GM12878 (cell line): ENCODE data around the gene SMOC2. TPM values are rescaled to one million over a fixed set of nuclear protein-coding genes. Genes with fewer than 3 reads are reported as not detected.

Experiments
- ATAC-seq: fragments of 200-7000 bp; cut with Tn5 transposase; 3 replicates; pipeline ENCODE4 v1.9.1; 2020; ENCODE audit warnings: mild to moderate bottlenecking, moderate library complexity
- BruUV-seq: library from RNA; stranded (reverse); fragments of 400-500 nt; replicated peaks from 2 replicates; lab custom pipeline; 2021; lab: Mats Ljungman, UMichigan
- CTCF ChIA-PET: fragments of 300-600 bp; sonication (Branson Sonifier 250); formaldehyde crosslinking; extraction: SDS; loops from one replicate; lab custom pipeline; 2021; ENCODE audit warnings: inconsistent platforms; lab: Yijun Ruan, JAX
- POLR2A ChIA-PET: fragments of 350-600 bp; formaldehyde crosslinking; extraction: SDS; loops from one replicate; lab custom pipeline; 2021; ENCODE audit warnings: inconsistent platforms; lab: Charles Lee
- RAD21 ChIA-PET: fragments of 300-600 bp; sonication (Branson Sonifier 250); formaldehyde crosslinking; loops from one replicate; lab custom pipeline; 2023; ENCODE audit warnings: antibody characterized with exemption; ENCODE audit not compliant: unreplicated experiment; lab: Charles Lee
- SMC1A ChIA-PET: fragments of 300-600 bp; sonication (Branson Sonifier 250); formaldehyde crosslinking; loops from one replicate; lab custom pipeline; 2023; ENCODE audit not compliant: unreplicated experiment, uncharacterized antibody; lab: Charles Lee
- DNase-seq: peaks from one replicate; pipeline ENCODE4 v3.0.0-alpha.2; 2011; ENCODE audit warnings: low read depth, low spot score
- FAIRE-seq: peaks from 3 replicates; lab custom pipeline; 2011; peaks lifted over from hg19 to GRCh38; lab: Jason Lieb, UNC
- H2AFZ ChIP-seq: 2 replicates; pipeline ENCODE4 v1.6.0; 2011; ENCODE audit warnings: low read depth, low read length, control low read depth; ENCODE audit not compliant: control insufficient read depth
- H3K27ac ChIP-seq: 2 replicates; pipeline ENCODE4 v1.5.1; 2011; ENCODE audit warnings: control low read depth; ENCODE audit not compliant: control insufficient read depth, insufficient read depth
- H3K27me3 ChIP-seq, 2 experiments: replicated peaks in 1 of 2; 2 replicates each; pipeline versions ENCODE4 v1.6.0 to v1.6.1; 2011; ENCODE audit warnings: low read length in 1 of 2; ENCODE audit not compliant: control insufficient read depth in 2 of 2, insufficient read depth in 2 of 2
- H3K36me3 ChIP-seq, 2 experiments: 2 replicates each; pipeline ENCODE4 v1.5.1; 2011; ENCODE audit warnings: low read length in 1 of 2; ENCODE audit not compliant: control insufficient read depth in 2 of 2, insufficient read depth in 2 of 2
- H3K4me1 ChIP-seq: 2 replicates; pipeline ENCODE4 v1.6.1; 2011; ENCODE audit warnings: mild to moderate bottlenecking, low read length, moderate library complexity, mixed read lengths; ENCODE audit not compliant: control insufficient read depth, insufficient read depth
- H3K4me2 ChIP-seq: 2 replicates; pipeline ENCODE4 v1.6.0; 2011; ENCODE audit warnings: control low read depth; ENCODE audit not compliant: control insufficient read depth, insufficient read depth
- H3K4me3 ChIP-seq: fragments of 200-600 bp; sonication (generic); 2 replicates; pipeline ENCODE4 v1.5.1; 2016
- H3K79me2 ChIP-seq: 2 replicates; pipeline ENCODE4 v1.6.0; 2011; ENCODE audit warnings: low read length; ENCODE audit not compliant: control insufficient read depth, insufficient read depth
- H3K9ac ChIP-seq: 2 replicates; pipeline ENCODE4 v1.8.0; 2011; ENCODE audit warnings: low read length, control low read depth, mixed read lengths; ENCODE audit not compliant: control insufficient read depth, insufficient read depth
- H3K9me3 ChIP-seq: replicated peaks from 3 replicates; pipeline ENCODE4 v1.5.1; 2011; ENCODE audit warnings: mild to moderate bottlenecking, low read length; ENCODE audit not compliant: control insufficient read depth, insufficient read depth
- H4K20me1 ChIP-seq: 2 replicates; pipeline ENCODE4 v1.6.0; 2011; ENCODE audit not compliant: control insufficient read depth, insufficient read depth
- FOXM1 ChIP-seq: IDR thresholded peaks from 2 replicates; pipeline ENCODE4 v1.6.1; 2012; ENCODE audit warnings: low read depth, mild to moderate bottlenecking, inconsistent platforms, low read length, moderate library complexity
- IKZF2 ChIP-seq, 2 experiments: fragments of 450-650 bp; IDR thresholded peaks; 2 replicates each; pipeline ENCODE4 v1.6.1; 2017; ENCODE audit warnings: mild to moderate bottlenecking in 2 of 2, moderate library complexity in 2 of 2
- IRF4 ChIP-seq: IDR thresholded peaks from 2 replicates; pipeline ENCODE4 v1.6.1; 2011; ENCODE audit warnings: low read depth, low read length
- KAT2A ChIP-seq: conservative IDR thresholded peaks from 2 replicates; pipeline ENCODE4 v1.6.1; 2011; ENCODE audit warnings: low read depth, low read length; ENCODE audit not compliant: control insufficient read depth
- MEF2A ChIP-seq: IDR thresholded peaks from 2 replicates; pipeline ENCODE4 v1.6.1; 2011; ENCODE audit warnings: low read depth, mild to moderate bottlenecking, low read length, moderate library complexity; ENCODE audit not compliant: insufficient read depth
- MXI1 ChIP-seq: fragments of 150-350 bp; IDR thresholded peaks from 2 replicates; pipeline ENCODE4 v1.6.1; 2011; ENCODE audit warnings: low read depth, mild to moderate bottlenecking, inconsistent platforms, low read length, improper control_type of control experiment
- NBN ChIP-seq: fragments of 450-650 bp; IDR thresholded peaks from 2 replicates; pipeline ENCODE4 v1.6.1; 2016
- PML ChIP-seq: IDR thresholded peaks from 2 replicates; pipeline ENCODE4 v1.6.1; 2012; ENCODE audit warnings: low read length, inconsistent platforms
- SREBF2 ChIP-seq: IDR thresholded peaks from 2 replicates; pipeline ENCODE4 v1.6.1; 2012; ENCODE audit warnings: mild to moderate bottlenecking, low read length
- WGBS: methylation state at CpG from one replicate; pipeline ENCODE4 v1.1.6; 2016; ENCODE audit warnings: low lambda C conversion rate; ENCODE audit not compliant: insufficient replicate concordance, insufficient coverage; ENCODE audit errors: missing lambda C conversion rate; 5-methylcytosine and 5-hydroxymethylcytosine counted together
- in situ Hi-C: fragments of 300-500 bp; cut with MboI; formaldehyde crosslinking; loops from 9 replicates; pipeline ENCODE4 v1.14.3; 2018; ENCODE audit warnings: mixed read lengths
- intact Hi-C: fragments of 100-400 bp; cut with micrococcal nuclease; formaldehyde crosslinking; loops from one replicate; pipeline ENCODE4 v1.14.2; 2022; ENCODE audit not compliant: unreplicated experiment
- polyA plus RNA-seq, 11 experiments: library from polyadenylated mRNA; depleted of rRNA in 4 of 11; unstranded in 6 of 11; stranded (reverse) in 5 of 11; fragments of >200 nt; fragmentation: Nextera tagmentation in 4 of 11; fragmentation: Illumina TruSeq in 1 of 11; extraction: Ambion mirVana in 4 of 11; extraction: Trizol in 1 of 11; gene quantifications; 1 replicate in 1 of 11; 2 replicates in 10 of 11; pipeline versions ENCODE4 v1.2.1 to v1.2.3, GENCODE V29; 2011 to 2016; ENCODE audit warnings: inconsistent platforms in 2 of 11, missing spikeins in 2 of 11, low read depth in 1 of 11
- total RNA-seq, 4 experiments: library from RNA; depleted of rRNA in 3 of 4; stranded (reverse); fragments of >200 nt in 3 of 4; fragmentation: Illumina TruSeq in 1 of 4; extraction: Trizol in 1 of 4; gene quantifications; 2 replicates each; pipeline versions ENCODE4 v1.2.1 to v1.2.3, GENCODE V29; 2013 to 2021
- TF ChIP-seq, protein P1 (sequence below), 3 experiments: IDR thresholded peaks in 2 of 3; conservative IDR thresholded peaks in 1 of 3; 2 replicates each; pipeline ENCODE4 v1.5.1; 2011; ENCODE audit warnings: low read depth in 3 of 3, low read length in 3 of 3, mild to moderate bottlenecking in 3 of 3, control low read depth in 2 of 3, moderate library complexity in 2 of 3, inconsistent platforms in 1 of 3, mixed read lengths in 1 of 3; ENCODE audit not compliant: control insufficient read depth in 2 of 3, insufficient read depth in 1 of 3; ENCODE audit errors: extremely low read depth in 1 of 3
- TF ChIP-seq, protein P2 (sequence below): IDR thresholded peaks from 2 replicates; pipeline ENCODE4 v1.6.1; 2011; ENCODE audit warnings: low read depth, low read length, improper control_type of control experiment, borderline replicate concordance

Gene SMOC2
- total and polyA plus RNA-seq, 10 of the 15 experiments (the other 5 are each of a cell fraction or from before 2014, with no cell fraction given), result 0.10 to 0.12 TPM; not detected in 8

- no peak for TF ChIP-seq IRF4
Measured at GRCh38 chr6:168620578-168620977, 179.6 kb downstream of the SMOC2 start (continued).

DNA sequence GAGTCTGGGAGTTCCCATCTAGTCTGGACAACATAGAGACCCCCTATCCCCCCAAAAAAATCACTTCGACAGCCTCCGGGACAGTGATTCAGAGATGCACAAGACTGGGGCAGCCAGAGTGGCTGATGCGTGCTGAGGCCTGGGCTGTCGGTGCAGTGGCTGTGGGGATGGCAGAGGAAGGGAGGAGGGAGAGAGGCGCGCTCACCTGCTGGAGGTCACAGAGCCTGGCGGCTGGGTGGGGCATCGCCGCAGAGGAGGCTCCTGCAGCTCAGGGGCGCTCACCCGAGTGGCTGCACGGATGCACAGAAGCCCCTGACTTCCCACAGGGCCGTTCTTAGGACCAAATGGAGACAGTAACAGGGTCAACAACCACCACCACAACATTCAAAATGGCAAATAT lies 182.8 kb downstream of the SMOC2 start:
- BruUV-seq, result no TSS peak
- H3K4me3 ChIP-seq, result no peak overlapping the region
- no peak overlapping the region for H3K27ac ChIP-seq
- H4K20me1 ChIP-seq, result no peaks in the 10 kb centered on the region
- no peaks in the 10 kb centered on the region for H3K79me2 ChIP-seq
- in situ Hi-C loops (no loop called here), intact Hi-C loops (no loop called here)
- H3K36me3 ChIP-seq, result no peaks in the 10 kb centered on the region
- no peak for TF ChIP-seq MXI1
- TF ChIP-seq SREBF2, result no peak
- TF ChIP-seq, protein P1, sequence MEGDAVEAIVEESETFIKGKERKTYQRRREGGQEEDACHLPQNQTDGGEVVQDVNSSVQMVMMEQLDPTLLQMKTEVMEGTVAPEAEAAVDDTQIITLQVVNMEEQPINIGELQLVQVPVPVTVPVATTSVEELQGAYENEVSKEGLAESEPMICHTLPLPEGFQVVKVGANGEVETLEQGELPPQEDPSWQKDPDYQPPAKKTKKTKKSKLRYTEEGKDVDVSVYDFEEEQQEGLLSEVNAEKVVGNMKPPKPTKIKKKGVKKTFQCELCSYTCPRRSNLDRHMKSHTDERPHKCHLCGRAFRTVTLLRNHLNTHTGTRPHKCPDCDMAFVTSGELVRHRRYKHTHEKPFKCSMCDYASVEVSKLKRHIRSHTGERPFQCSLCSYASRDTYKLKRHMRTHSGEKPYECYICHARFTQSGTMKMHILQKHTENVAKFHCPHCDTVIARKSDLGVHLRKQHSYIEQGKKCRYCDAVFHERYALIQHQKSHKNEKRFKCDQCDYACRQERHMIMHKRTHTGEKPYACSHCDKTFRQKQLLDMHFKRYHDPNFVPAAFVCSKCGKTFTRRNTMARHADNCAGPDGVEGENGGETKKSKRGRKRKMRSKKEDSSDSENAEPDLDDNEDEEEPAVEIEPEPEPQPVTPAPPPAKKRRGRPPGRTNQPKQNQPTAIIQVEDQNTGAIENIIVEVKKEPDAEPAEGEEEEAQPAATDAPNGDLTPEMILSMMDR (IDR thresholded peaks at IDR 0.05 in 2 of 3, conservative IDR thresholded peaks at IDR 0.05 in 1 of 3; ENCODE audit: control insufficient read depth in 2 of 3, extremely low read depth in 1 of 3, insufficient read depth in 1 of 3, low read depth in 3 of 3, low read length in 3 of 3), result no peak
- no peak for TF ChIP-seq FOXM1
- TF ChIP-seq, protein P2, sequence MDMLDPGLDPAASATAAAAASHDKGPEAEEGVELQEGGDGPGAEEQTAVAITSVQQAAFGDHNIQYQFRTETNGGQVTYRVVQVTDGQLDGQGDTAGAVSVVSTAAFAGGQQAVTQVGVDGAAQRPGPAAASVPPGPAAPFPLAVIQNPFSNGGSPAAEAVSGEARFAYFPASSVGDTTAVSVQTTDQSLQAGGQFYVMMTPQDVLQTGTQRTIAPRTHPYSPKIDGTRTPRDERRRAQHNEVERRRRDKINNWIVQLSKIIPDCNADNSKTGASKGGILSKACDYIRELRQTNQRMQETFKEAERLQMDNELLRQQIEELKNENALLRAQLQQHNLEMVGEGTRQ, result no peak
- no peak for TF ChIP-seq MEF2A
- no peak for TF ChIP-seq KAT2A
- TF ChIP-seq IKZF2 (IDR thresholded peaks at IDR 0.05), result no peak
- TF ChIP-seq PML, result no peak
- no peak for TF ChIP-seq NBN
- no peak overlapping the region for H3K4me2 ChIP-seq
- no peak for DNase-seq
- no peaks in the 10 kb centered on the region for H3K27me3 ChIP-seq
- FAIRE-seq, result no peak
- ChIA-PET POLR2A (no interaction called here), RAD21 (no interaction called here), SMC1A (no interaction called here), CTCF (no interaction called here)
- H2AFZ ChIP-seq, result no peak overlapping the region
- ATAC-seq, result no peak
- 47% methylated on average over 11 of the region's 13 CpGs for WGBS
- H3K4me1 ChIP-seq, result no peaks in the 10 kb centered on the region
- H3K9me3 ChIP-seq, result no peaks in the 10 kb centered on the region; the same call in 2 of the 3 replicates
- no peak overlapping the region for H3K9ac ChIP-seq
